Measurements from ENCODE around the gene MAP4K3.
"Not testable (repeated sequence)": the region's sequence is repeated elsewhere in the genome, so short reads cannot be mapped to it uniquely, and the experiment has no call there.

MAP4K3 gene

DNA sequence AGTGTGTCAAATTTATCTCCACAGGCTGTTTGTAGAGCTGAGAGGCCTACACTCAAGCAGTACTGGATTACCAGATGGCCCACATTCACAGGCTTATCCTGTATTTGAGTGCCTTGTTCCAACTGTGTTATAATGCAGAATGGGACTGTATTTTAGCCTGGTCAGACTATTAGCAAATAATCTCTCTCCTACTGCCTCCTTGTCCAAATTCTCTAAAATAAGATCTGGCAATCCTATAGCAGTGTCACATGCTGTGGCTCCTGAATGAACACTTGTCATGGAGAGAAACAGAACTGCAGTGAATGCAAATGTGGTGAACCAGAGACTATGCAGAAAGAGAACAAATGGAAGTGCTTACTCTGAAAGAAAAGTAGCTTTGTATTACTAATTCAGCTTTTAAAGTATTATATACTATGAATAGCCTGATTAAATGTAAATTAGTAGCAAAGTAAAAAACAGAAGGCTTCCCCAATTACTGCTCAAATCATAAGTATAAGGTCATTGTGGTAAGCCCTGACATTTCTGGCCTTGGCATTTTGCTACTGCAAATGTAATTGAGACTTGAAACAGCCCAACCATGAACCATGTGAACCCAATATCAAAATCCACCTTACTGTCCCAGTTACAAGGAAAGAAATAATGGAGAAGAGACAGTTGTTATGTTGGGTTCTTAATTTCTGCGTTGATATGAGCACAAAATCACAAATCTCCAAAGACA is 80.0 kb downstream of the MAP4K3 start:
- Histone ChIP-seq H3K9me3 (ENCODE audit: control insufficient read depth, insufficient read depth, low read length) (peaks cover 33% of the 10 kb centered on the region), H3K9ac (ENCODE audit: low read depth, low read length) (no peak overlapping the region), H3K4me1 (ENCODE audit: insufficient read depth, low read length) (no peaks in the 10 kb centered on the region), H3K36me3 (ENCODE audit: insufficient read depth, low read length) (peaks cover 2% of the 10 kb centered on the region; the same call in 1 of the 2 replicates)

DNA sequence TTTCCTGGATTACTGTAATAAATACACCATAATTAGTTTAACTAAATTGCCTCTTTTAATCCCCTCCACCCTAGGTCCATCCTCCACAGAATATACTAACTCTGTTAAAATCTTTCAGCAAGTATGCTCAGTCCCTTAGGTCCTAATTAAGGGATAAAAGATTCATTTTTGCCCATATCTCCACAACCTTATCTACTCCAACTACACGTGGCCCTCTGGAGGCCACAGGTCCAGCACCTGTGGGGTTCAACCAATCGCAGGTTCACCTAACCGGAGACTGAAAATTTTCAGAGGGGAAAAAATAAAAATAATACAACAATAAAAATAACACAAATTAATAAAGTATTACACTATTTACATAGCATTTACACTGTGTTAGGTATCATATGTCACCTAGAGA is 86.4 kb downstream of the MAP4K3 start:
- H3K9ac ChIP-seq (ENCODE audit: low read depth, low read length) = no peak overlapping the region
- no peaks in the 10 kb centered on the region for H3K9me3 ChIP-seq (ENCODE audit: control insufficient read depth, insufficient read depth, low read length)
- H3K4me1 ChIP-seq (ENCODE audit: insufficient read depth, low read length) = 0 out of 2 replicates have a peak, but pooled peaks cover 3% of the 10 kb centered on the region
- H3K36me3 ChIP-seq (ENCODE audit: insufficient read depth, low read length) = no peaks in the 10 kb centered on the region

GRCh38 chr2:39338502-39338901 is 98.6 kb downstream of the MAP4K3 start:
- H3K4me1 ChIP-seq (ENCODE audit: insufficient read depth, low read length) = no peaks in the 10 kb centered on the region
- no peaks in the 10 kb centered on the region for H3K9me3 ChIP-seq (ENCODE audit: control insufficient read depth, insufficient read depth, low read length)
- no peak overlapping the region for H3K9ac ChIP-seq (ENCODE audit: low read depth, low read length)
- H3K36me3 ChIP-seq (ENCODE audit: insufficient read depth, low read length) = no peaks in the 10 kb centered on the region

DNA sequence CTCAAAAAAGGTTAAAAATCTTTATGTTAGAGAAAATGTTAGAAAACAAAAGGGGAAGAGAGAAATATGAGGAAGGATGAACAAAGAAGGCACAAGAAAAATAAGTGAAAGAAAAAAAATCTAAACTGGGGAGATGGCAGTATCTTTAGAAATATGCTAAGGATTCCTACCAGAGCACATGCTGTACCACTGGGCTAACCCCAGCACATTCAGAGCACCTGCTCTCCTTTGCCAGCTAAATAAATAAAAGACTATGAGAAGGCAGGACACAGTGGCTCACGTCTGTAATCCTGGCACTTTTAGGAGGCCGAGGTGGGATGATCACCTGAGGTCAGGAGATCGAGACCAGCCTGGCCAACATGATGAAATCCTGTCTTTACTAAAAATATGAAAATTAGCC is 101.2 kb downstream of the MAP4K3 start:
- no peaks in the 10 kb centered on the region for H3K4me1 ChIP-seq (ENCODE audit: insufficient read depth, low read length)
- H3K36me3 ChIP-seq (ENCODE audit: insufficient read depth, low read length) = no peaks in the 10 kb centered on the region
- no peak overlapping the region for H3K9ac ChIP-seq (ENCODE audit: low read depth, low read length)
- no peaks in the 10 kb centered on the region for H3K9me3 ChIP-seq (ENCODE audit: control insufficient read depth, insufficient read depth, low read length)

DNA sequence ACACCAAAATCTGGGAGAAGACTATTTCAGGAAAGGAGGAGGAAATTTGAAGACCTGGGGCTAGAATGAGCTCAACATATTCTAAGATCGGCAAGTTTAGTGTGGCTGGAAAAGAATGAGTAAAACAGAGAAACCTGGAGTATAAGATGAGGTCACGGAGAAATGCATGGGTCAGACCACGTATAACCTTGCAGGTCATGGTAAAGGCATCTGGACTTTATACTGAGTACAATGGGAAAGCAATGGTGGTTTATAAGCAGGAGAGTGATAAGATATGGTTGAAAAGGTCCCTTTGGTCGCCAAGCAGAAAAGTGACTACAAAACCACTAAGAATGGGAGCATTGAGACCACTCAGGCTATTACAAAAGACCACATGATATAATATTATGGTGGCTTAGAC is 102.1 kb downstream of the MAP4K3 start:
- H3K4me1 ChIP-seq (ENCODE audit: insufficient read depth, low read length) = no peaks in the 10 kb centered on the region
- H3K9me3 ChIP-seq (ENCODE audit: control insufficient read depth, insufficient read depth, low read length) = no peaks in the 10 kb centered on the region
- no peaks in the 10 kb centered on the region for H3K36me3 ChIP-seq (ENCODE audit: insufficient read depth, low read length)
- no peak overlapping the region for H3K9ac ChIP-seq (ENCODE audit: low read depth, low read length)

DNA sequence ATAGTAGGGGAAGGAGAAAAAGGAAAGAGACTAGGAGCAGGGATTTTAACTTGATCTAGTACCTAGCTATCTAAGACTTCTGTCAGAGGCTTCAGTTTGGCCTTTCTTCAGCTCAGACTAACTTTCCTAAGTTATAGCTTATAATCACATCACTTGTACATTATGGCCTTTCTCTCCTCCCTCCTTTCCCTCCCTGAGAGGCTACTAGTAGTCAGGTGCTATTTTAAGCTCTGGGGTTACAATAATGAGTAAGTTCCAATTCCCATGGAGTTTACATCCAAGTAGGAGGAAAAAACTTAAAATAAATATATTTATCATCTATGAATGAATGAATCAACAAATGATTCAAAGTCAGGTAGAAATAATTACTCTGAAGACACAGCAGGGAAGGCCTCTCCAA is 102.6 kb downstream of the MAP4K3 start:
- no peak overlapping the region for H3K9ac ChIP-seq (ENCODE audit: low read depth, low read length)
- no peaks in the 10 kb centered on the region for H3K36me3 ChIP-seq (ENCODE audit: insufficient read depth, low read length)
- no peaks in the 10 kb centered on the region for H3K4me1 ChIP-seq (ENCODE audit: insufficient read depth, low read length)
- no peaks in the 10 kb centered on the region for H3K9me3 ChIP-seq (ENCODE audit: control insufficient read depth, insufficient read depth, low read length)

DNA sequence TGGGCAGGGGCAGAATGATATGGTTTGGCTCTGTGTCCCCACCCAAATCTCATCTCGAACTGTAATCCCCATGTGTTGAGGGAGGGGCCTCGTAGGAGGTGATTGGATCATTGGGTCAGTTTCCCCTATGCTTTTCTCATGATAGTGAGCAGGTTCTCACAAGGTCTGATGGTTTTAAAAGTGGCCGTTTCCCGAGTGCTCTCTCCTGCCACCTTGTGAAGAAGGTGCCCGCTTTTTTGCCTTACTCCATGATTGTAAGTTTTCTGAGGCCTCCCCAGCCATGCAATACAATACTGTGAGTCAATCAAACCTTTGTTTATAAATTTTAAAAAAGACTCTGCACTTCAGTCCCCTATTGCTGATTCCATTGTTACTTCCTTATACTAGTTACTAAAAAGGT is 110.4 kb downstream of the MAP4K3 start:
- no peaks in the 10 kb centered on the region for H3K9me3 ChIP-seq (ENCODE audit: control insufficient read depth, insufficient read depth, low read length)
- no peaks in the 10 kb centered on the region for H3K4me1 ChIP-seq (ENCODE audit: insufficient read depth, low read length)
- no peaks in the 10 kb centered on the region for H3K36me3 ChIP-seq (ENCODE audit: insufficient read depth, low read length)
- H3K9ac ChIP-seq (ENCODE audit: low read depth, low read length) = no peak overlapping the region

DNA sequence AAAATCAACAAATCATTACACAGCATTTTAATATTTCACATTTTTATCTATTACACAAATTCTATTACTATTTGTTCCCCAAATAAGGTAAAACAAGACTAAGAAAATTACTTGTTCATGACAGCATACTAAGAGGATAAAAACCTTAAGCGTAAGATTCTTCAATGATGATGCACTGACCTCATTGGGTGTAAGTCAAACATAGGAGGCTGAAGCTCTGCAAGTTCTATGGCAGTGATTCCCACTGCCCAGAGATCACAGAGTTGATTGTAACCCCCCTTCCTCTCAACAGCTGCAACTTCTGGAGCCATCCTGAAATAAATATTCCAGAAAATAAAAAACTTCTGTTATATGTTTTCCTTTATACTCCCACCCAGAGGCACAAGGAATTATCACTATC is 111.1 kb downstream of the MAP4K3 start:
- Histone ChIP-seq H3K9me3 (ENCODE audit: control insufficient read depth, insufficient read depth, low read length) (no peaks in the 10 kb centered on the region), H3K9ac (ENCODE audit: low read depth, low read length) (no peak overlapping the region), H3K36me3 (ENCODE audit: insufficient read depth, low read length) (no peaks in the 10 kb centered on the region), H3K4me1 (ENCODE audit: insufficient read depth, low read length) (no peaks in the 10 kb centered on the region)

DNA sequence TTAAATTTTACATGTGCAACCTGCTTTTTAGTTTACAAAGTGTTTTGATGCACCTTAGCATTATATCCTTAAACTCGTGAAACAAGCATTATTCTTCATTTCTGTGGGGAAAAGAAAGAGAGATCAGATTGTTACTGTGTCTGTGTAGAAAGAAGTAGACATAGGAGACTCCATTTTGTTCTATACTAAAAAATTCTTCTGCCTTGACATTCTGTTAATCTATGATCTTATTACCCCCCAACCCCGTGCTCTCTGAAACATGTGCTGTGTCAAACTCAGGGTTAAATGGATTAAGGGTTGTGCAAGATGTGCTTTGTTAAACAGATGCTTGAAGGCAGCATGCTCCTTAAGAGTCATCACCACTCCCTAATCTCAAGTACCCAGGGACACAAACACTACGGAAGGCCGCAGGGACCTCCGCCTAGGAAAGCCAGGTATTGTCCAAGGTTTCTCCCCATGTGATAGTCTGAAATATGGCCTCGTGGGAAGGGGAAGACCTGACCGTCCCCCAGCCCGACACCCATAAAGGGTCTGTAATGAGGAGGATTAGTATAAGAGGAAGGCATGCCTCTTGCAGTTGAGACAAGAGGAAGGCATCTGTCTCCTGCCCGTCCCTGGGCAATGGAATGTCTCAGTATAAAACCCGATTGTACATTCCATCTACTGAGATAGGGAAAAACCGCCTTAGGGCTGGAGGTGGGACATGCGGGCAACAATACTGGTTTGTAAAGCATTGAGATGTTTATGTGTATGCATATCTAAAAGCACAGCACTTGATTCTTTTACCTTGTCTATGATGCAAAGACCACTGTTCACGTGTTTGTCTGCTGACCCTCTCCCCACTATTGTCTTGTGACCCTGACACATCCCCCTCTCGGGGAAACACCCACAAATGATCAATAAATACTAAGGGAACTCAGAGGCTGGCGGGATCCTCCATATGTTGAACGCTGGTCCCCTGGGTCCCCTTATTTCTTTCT is 115.7 kb downstream of the MAP4K3 start:
- H3K4me1 ChIP-seq (ENCODE audit: insufficient read depth, low read length); H3K9me3 ChIP-seq (ENCODE audit: control insufficient read depth, insufficient read depth, low read length); H3K9ac ChIP-seq (ENCODE audit: low read depth, low read length); H3K36me3 ChIP-seq (ENCODE audit: insufficient read depth, low read length): not testable (repeated sequence)

DNA sequence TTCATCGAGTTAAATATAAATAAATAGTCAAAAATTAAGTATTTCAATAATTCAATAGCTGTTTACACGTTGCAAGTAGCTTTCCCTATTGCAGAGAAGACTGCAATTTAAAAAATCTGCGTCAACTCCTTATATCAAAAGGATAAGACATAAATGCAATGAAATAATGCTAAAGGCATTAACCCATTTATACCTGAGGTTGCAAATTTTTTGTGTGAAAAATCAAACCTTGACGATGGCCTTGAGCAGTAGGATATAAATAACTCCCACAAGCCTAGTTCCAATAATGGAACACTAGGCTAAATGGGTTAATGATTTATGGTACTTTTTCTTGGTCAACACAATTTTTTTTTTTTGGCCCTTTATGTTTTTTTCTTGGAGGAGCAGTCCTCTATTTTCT is 116.9 kb downstream of the MAP4K3 start:
- Histone ChIP-seq H3K9ac (ENCODE audit: low read depth, low read length) (no peak overlapping the region), H3K36me3 (ENCODE audit: insufficient read depth, low read length) (no peaks in the 10 kb centered on the region; the same call in 1 of the 2 replicates), H3K4me1 (ENCODE audit: insufficient read depth, low read length) (no peaks in the 10 kb centered on the region), H3K9me3 (ENCODE audit: control insufficient read depth, insufficient read depth, low read length) (no peaks in the 10 kb centered on the region; the same call in 1 of the 2 replicates)

- H3K36me3 ChIP-seq (ENCODE audit: insufficient read depth, low read length) = 0 out of 2 replicates have a peak, but pooled peaks cover 3% of the 10 kb centered on the region
- H3K4me1 ChIP-seq (ENCODE audit: insufficient read depth, low read length) = no peaks in the 10 kb centered on the region
- H3K9me3 ChIP-seq (ENCODE audit: control insufficient read depth, insufficient read depth, low read length) = no peaks in the 10 kb centered on the region; the same call in 1 of the 2 replicates
- no peak overlapping the region for H3K9ac ChIP-seq (ENCODE audit: low read depth, low read length)
These were observed 123.5 kb downstream of the MAP4K3 start for GRCh38 chr2:39313575-39313974.

DNA sequence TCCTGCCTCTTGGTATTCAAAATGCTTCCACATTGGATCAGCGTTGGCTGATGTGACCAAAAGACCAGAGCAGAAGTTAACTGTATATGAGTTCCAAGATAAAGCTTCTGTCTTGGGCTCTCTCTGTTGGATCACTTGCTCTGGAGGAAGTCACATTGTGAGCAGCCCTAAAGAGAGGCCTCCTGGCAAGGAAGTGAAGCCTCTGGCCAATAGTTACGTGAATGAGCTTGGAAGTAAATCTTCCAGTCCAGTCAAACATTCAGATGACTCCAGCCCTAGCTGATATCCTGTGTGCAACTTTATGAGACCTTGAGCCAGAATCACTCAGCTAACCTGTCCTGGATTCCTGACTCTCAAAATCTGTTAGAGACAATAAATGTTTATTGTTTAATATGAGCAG is 125.6 kb downstream of the MAP4K3 start:
- H3K36me3 ChIP-seq (ENCODE audit: insufficient read depth, low read length) = 0 out of 2 replicates have a peak, but pooled peaks cover 3% of the 10 kb centered on the region
- H3K9ac ChIP-seq (ENCODE audit: low read depth, low read length) = no peak overlapping the region
- no peaks in the 10 kb centered on the region; the same call in 1 of the 2 replicates for H3K9me3 ChIP-seq (ENCODE audit: control insufficient read depth, insufficient read depth, low read length)
- H3K4me1 ChIP-seq (ENCODE audit: insufficient read depth, low read length) = no peaks in the 10 kb centered on the region

DNA sequence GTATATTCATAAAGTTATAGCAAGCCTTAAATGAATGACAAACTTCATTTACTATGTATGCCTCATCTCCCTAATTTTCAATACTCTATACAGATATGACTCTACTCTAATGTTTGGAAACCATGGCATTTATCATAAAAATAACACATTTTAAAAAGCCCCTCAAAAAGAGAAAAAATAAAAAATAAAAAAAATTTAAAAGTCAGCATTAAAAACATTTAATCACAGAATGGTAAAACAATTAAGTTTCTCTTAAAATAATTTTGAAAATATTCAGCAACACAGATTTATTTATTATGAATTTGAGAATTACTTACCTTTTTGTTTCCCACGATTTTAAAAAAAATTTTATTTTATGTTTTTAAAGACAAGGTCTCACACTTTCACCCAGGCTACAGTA is 128.3 kb downstream of the MAP4K3 start:
- H3K9me3 ChIP-seq (ENCODE audit: control insufficient read depth, insufficient read depth, low read length) = no peaks in the 10 kb centered on the region
- no peak overlapping the region for H3K9ac ChIP-seq (ENCODE audit: low read depth, low read length)
- no peaks in the 10 kb centered on the region; the same call in 1 of the 2 replicates for H3K36me3 ChIP-seq (ENCODE audit: insufficient read depth, low read length)
- no peaks in the 10 kb centered on the region for H3K4me1 ChIP-seq (ENCODE audit: insufficient read depth, low read length)

GRCh38 chr2:39306626-39307025 is 130.5 kb downstream of the MAP4K3 start:
- Histone ChIP-seq H3K36me3 (ENCODE audit: insufficient read depth, low read length) (no peaks in the 10 kb centered on the region; the same call in 1 of the 2 replicates), H3K9me3 (ENCODE audit: control insufficient read depth, insufficient read depth, low read length) (no peaks in the 10 kb centered on the region), H3K4me1 (ENCODE audit: insufficient read depth, low read length) (no peaks in the 10 kb centered on the region), H3K9ac (ENCODE audit: low read depth, low read length) (no peak overlapping the region)

Measured in ES-I3 (cell line).